ENCODE data around the gene SCAMP4. TPM values are rescaled to one million over a fixed set of nuclear protein-coding genes. Genes with fewer than 3 reads are reported as not detected.

SCAMP4 gene
- total and polyA plus RNA-seq, 2 of the 13 experiments (the other 11 are each of a cell fraction or from before 2014, with no cell fraction given), result 10.7 to 13.7 TPM

GRCh38 chr19:1875646-1876495 lies 29.3 kb upstream of the SCAMP4 start (continued):
- TF ChIP-seq, protein P1, sequence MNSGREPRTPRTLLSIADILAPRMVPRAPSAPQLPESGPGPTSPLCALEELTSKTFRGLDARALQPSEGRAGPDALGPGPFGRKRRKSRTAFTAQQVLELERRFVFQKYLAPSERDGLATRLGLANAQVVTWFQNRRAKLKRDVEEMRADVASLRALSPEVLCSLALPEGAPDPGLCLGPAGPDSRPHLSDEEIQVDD (CRISPR knock-in tag; IDR thresholded peaks at IDR 0.05; ENCODE audit: borderline replicate concordance), result no peak
- TF ChIP-seq ZBTB21 (CRISPR knock-in tag; IDR thresholded peaks at IDR 0.05) (peak; percentile 86; the same call in 1 of the 2 replicates), FOXK1 (CRISPR knock-in tag; IDR thresholded peaks at IDR 0.05; ENCODE audit: borderline replicate concordance, low read depth) (peak; percentile 78; the same call in 1 of the 2 replicates), ZNF232 (CRISPR knock-in tag; IDR thresholded peaks at IDR 0.05; ENCODE audit: borderline replicate concordance) (no peak; the same call in 1 of the 2 replicates), ZC3H4 (CRISPR knock-in tag; IDR thresholded peaks at IDR 0.05; ENCODE audit: borderline replicate concordance) (no peak), DMAP1 (CRISPR knock-in tag; IDR thresholded peaks at IDR 0.05) (peak; percentile 79), HOXA3 (CRISPR knock-in tag; IDR thresholded peaks at IDR 0.05) (peak; percentile 93), RBAK (CRISPR knock-in tag; IDR thresholded peaks at IDR 0.05) (no peak), HNRNPLL (IDR thresholded peaks at IDR 0.05; ENCODE audit: low read depth, low read length, poor library complexity, severe bottlenecking) (peak; percentile 91), NR2F6 (IDR thresholded peaks at IDR 0.05) (no peak), NR2F6 (CRISPR knock-in tag; IDR thresholded peaks at IDR 0.05) (peak; percentile 59), MAFG (CRISPR knock-in tag; IDR thresholded peaks at IDR 0.05) (no peak), RAD21 (CRISPR knock-in tag; IDR thresholded peaks at IDR 0.05) (peak; percentile 45), MZF1 (CRISPR knock-in tag; IDR thresholded peaks at IDR 0.05; ENCODE audit: borderline replicate concordance) (no peak), LCORL (IDR thresholded peaks at IDR 0.05) (no peak), LCORL (CRISPR knock-in tag; IDR thresholded peaks at IDR 0.05) (peak; percentile 85; the same call in 1 of the 2 replicates), MIER2 (CRISPR knock-in tag; IDR thresholded peaks at IDR 0.05) (no peak), ZNF543 (CRISPR knock-in tag; IDR thresholded peaks at IDR 0.05) (peak; percentile 83; the same call in 1 of the 2 replicates), MATR3 (CRISPR knock-in tag; IDR thresholded peaks at IDR 0.05) (no peak), ZNF75D (CRISPR knock-in tag; IDR thresholded peaks at IDR 0.05; ENCODE audit: borderline replicate concordance) (no peak), HOXA5 (CRISPR knock-in tag; IDR thresholded peaks at IDR 0.05) (peak; percentile 85; the same call in 1 of the 2 replicates), BCL6 (CRISPR knock-in tag; IDR thresholded peaks at IDR 0.05) (peak; percentile 51; the same call in 1 of the 2 replicates), SSRP1 (CRISPR knock-in tag; IDR thresholded peaks at IDR 0.05) (no peak), ETV5 (CRISPR knock-in tag; IDR thresholded peaks at IDR 0.05; ENCODE audit: borderline replicate concordance) (peak; percentile 94), SOX6 (IDR thresholded peaks at IDR 0.05) (no peak), SOX6 (CRISPR knock-in tag; IDR thresholded peaks at IDR 0.05) (peak; percentile 75), ZNF720 (CRISPR knock-in tag; IDR thresholded peaks at IDR 0.05) (no peak), ZFP37 (CRISPR knock-in tag; IDR thresholded peaks at IDR 0.05; ENCODE audit: borderline replicate concordance) (peak; percentile 80; the same call in 1 of the 2 replicates)
- TF ChIP-seq, protein P2, sequence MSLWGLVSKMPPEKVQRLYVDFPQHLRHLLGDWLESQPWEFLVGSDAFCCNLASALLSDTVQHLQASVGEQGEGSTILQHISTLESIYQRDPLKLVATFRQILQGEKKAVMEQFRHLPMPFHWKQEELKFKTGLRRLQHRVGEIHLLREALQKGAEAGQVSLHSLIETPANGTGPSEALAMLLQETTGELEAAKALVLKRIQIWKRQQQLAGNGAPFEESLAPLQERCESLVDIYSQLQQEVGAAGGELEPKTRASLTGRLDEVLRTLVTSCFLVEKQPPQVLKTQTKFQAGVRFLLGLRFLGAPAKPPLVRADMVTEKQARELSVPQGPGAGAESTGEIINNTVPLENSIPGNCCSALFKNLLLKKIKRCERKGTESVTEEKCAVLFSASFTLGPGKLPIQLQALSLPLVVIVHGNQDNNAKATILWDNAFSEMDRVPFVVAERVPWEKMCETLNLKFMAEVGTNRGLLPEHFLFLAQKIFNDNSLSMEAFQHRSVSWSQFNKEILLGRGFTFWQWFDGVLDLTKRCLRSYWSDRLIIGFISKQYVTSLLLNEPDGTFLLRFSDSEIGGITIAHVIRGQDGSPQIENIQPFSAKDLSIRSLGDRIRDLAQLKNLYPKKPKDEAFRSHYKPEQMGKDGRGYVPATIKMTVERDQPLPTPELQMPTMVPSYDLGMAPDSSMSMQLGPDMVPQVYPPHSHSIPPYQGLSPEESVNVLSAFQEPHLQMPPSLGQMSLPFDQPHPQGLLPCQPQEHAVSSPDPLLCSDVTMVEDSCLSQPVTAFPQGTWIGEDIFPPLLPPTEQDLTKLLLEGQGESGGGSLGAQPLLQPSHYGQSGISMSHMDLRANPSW (CRISPR knock-in tag; IDR thresholded peaks at IDR 0.05; ENCODE audit: borderline replicate concordance), result no peak
- TF ChIP-seq, protein P3, sequence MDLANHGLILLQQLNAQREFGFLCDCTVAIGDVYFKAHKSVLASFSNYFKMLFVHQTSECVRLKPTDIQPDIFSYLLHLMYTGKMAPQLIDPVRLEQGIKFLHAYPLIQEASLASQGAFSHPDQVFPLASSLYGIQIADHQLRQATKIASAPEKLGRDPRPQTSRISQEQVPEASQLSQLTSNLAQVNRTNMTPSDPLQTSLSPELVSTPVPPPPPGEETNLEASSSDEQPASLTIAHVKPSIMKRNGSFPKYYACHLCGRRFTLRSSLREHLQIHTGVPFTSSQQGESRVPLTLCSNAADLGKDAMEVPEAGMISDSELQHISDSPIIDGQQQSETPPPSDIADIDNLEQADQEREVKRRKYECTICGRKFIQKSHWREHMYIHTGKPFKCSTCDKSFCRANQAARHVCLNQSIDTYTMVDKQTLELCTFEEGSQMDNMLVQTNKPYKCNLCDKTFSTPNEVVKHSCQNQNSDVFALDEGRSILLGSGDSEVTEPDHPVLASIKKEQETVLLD (CRISPR knock-in tag; IDR thresholded peaks at IDR 0.05; ENCODE audit: low read depth), result peak; percentile 87

Measured in HepG2 (cell line).